Activated CD4-positive, alpha-beta T cell treated with anti-CD3 and anti-CD28 coated beads, Interleukin-2, Interleukin-4, amounts not matched to agents 100 ng/mL and 50 ng/mL, durations not matched to agents 16 hours and 8 hours (primary cell): Measurements from ENCODE around the gene KCNJ11.

Experiments used
- DNase-seq: peaks from one replicate; pipeline ENCODE4 v3.0.0-alpha.2; 2020; ENCODE audit warnings: low spot score

The KCNJ11 gene

DNA sequence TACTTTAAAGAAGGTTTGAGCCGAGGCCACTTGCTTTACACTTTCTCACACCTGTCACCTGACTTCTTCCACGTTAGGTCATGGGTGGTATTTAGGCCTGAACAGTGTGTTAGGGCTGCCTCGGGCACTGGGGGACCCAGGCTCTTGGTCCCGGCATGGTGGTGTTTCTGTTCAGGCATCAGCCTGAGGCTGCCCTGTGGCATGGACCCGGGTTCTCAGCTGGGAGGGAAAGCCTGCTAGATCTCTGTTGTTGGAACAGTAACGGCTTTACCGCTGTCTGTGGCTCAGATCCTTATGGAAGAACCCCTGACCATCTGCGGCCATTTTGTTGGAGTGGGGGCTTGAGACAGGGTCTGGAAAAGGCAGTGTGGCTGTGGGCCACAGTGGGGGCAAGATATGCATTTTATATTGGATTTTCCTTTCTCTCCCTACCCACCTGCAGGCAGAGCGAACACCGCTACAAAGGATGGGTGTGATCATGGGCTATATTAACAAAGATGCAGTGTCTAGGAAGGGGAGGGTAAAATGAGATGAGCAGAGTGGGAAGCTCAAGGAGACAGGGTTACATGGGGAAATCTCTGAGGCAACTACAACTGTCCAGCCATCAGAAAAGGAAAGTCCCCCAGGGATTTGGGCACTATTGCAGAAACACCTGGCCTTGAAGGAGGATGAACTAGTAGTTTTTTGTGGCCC, 1.6 kb upstream of the KCNJ11 start:
- no peak for DNase-seq

DNA sequence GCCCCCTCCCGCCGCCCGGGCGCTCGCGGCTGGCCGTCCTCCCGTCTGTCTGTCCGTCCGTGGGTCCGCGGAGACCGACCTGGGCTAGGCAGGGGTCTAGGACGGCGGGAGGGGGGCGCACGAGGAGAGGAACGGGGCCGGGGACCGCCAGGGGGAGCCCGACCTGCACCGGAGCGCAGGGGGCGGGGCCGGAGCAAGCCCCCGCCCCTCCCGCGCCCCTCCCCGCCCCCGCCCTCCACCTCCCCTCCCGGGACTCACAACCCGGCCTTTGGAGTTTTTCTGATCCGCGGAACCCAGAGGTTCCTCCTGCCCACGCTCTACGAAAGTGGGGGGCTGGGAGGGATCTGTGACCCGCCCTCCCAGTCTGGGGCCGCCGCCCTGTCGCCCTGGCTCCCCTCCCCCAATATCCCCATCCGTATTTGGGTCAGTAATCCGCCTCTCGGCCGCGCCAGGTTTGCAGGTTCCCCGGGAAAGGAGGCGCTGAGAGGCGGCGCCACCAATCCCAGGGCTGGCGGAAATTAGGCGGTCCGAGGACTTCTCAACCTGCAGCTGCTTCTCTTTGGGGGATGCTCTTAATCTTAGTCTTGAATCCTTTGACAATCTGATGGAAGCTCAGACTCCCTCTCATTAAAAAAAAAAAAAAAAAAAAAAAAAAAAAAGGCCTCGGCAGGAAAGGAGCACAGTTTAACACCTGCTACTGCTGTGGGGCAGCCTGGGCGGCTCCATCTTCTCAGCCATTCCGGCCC, 925 bp upstream of the KCNJ11 start:
- peak; percentile 57 for DNase-seq

DNA sequence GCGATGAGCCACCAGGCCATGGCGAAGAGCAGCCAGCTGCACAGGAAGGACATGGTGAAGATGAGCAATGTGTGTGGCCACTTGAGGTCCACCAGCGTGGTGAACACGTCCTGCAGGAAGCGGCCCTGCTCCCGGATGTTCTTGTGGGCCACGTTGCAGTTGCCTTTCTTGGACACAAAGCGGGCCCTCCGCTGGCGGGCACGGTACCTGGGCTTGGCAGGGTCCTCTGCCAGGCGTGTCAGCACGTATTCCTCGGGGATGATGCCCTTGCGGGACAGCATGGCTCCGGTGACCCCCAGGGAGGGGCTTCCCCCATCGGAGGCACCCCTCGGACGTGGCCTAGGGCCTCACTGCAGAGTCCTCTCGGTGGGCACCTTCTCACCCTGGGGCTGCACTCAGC, 648 bp downstream of the KCNJ11 start:
- no peak for DNase-seq

DNA sequence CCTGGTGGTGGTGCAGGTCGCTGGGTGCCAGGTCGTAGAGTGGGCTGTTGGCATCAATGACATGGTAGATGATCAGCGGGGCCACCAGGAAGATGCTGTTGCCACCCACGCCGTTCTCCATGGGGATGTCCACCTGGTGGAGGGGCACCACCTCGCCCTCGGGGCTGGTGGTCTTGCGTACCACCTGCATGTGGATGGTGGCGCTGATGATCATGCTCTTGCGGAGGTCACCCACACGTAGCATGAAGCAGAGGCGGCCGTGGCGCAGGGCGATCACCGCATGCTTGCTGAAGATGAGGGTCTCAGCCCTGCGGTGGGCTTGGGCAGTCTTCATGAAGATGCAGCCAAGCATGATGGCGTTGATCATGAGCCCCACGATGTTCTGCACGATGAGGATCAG, 1.2 kb downstream of the KCNJ11 start:
- DNase-seq: no peak

DNA sequence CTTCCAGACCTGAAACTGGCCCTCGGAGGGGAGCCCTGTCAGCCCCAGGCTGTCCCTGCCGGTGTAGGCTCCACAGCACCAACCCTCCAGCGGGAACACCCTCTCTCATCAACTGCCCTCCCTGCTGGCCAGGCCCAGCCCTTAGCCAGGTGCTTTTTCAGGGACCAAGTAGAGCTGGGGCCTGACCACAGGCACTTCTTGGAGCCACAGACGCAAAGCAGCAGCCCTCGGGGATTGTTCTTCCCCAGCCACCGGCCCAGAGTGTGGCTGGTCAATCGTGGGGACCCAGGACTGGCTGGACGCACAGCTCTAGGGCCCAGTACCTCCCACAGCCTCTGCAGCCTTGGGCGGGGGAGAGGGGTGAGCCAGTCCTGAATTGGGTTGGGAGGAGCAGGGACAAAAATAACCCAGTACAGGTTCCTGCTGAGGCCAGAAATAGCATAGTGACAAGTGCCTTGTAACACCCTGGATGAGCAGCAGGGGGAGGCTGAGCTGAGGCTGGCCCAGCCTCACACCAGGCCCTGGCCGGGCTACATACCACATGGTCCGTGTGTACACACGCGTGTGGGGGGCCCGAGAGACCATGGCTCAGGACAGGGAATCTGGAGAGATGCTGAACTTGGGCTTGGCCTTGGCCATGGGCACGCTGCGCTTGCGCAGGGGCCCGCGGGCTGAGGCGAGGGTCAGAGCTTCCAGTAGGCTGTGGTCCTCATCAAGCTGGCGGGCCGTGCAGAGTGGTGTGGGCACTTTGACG, 2.0 kb downstream of the KCNJ11 start:
- DNase-seq: peak; percentile 43

DNA sequence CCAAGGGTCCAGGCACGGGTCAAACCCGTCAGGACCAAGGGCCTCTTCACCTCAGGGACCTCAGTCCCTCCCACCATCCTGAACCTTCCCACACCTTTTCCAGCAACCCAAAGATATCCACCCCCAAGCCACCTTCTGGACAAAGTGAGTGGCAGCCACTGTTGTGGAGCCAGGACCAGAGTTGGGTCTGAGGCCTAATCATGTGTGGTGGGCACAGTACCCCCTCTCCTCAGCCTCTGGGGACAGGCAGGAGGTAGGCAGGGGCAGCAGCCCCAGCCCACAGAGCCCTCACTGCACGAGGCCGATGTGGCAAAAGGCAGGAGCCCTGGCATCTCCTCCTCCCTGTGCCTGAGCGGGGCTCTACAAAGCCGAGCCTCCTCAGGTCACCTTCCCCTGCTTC, 2.5 kb downstream of the KCNJ11 start:
- DNase-seq: no peak

DNA sequence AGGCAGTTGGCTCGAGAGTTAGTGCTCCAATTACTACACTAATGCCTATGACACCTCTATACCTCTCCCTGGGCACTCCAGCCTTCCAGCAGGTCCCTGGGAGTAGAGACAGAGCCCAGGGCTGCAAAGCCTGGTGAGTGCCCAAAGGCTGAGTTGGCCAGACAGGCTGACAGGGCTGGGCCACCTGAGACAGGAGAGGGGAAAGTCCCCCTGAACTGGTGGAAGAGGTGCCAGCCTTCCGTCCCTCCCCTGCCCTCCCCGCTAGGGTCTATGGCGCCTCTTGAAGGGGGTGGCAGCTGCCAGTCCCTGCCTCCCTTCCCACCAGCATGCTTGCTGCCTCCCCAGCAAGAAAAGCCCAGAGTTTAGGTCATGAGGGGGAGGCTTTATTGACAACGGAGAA, 3.0 kb downstream of the KCNJ11 start:
- DNase-seq: no peak

DNA sequence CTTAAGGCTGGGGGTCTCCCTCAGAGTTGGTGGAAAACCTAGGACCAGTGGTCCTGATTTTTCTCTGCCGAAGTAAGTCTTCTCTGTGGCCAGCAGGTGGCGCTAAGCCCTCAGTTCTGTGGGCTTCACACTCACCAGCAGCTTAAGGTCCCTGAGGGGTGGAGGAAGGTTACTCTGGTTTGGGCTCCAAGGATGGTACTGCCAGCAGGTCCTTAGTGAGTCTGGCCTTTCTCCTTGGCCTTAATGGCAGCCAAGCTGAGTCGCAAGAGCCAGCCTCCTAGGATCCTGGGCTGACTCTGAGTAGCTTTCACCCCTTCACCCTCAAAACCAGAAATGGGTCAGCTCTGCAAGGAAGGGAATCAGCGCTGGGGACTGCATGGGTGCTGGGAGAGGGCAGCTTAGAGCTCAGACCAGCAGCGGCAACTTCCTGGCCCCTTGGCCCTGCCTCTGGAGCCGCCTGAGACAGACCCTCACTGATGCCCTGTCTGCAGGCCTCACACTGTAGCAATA, 4.4 kb downstream of the KCNJ11 start:
- peak; percentile 74 for DNase-seq

DNA sequence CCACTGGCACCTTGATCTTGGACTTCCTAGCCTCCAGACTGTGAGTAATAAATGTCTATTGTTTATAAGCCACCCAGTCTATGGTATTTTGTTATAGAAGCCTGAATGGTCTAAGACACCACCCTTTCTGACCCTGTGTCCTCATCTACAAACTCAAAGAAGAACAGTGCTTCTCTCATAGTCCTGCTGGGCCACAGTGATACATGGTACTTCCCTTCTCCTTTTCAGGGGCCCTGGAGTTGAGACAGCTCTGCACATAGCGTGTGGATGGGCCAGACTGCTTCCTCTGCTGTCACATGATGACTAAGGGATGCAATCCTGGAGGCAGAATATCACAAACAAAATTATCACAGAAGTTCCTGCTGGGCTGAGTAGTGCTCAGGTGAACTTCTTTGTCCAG, 5.0 kb downstream of the KCNJ11 start:
- no peak for DNase-seq

DNA sequence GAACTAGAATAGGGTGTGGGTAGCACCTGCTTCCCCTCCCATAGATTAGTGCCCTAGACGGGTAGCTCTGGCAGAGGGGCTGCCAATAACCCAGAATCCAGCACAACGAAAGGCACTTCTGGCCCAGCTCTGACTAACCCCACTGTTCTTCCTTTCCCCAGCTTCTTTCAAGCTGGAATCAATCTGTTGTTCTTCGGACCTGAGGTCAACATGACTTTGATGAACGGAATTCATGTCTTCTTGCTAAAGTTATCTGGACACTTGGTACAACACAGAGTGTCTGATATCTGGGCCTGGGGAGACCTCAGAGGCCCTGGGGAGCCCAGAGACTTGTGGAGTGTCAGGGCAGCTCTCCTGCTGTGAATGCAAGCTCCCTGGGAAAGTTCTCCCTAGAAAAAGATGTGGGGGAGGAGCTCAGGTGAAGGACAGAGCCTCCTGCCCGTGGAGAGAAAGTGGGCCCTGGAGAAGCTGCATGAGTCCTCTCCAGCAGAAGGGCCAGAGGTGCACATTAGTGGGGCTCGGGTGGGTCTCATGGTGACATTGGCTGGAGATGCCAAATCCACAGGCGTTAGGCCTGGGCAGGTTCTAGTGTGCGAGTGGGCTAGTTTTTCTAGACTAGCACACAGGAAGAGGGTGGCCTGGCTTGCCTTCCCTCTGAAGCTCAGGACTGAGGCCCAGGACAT, 6.3 kb downstream of the KCNJ11 start:
- no peak for DNase-seq

DNA sequence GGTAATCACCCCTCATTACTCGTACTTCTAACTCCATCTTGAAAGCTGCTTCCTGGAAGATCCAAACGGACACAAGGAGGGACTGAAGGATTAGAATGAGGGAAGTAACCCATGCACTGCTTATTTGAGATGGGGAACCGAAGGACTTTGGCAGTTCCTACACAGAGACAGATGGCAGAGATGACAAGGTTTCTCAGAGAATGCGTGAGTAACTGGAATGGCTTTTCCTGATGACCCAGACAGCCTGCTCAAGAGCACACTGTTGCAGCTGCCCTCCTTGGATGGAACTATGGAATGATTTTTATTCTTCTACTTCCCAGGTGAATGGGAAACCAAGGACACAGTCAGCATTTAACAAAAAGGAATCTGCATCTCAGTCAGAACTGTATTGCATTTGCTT, 7.3 kb downstream of the KCNJ11 start:
- no peak for DNase-seq

DNA sequence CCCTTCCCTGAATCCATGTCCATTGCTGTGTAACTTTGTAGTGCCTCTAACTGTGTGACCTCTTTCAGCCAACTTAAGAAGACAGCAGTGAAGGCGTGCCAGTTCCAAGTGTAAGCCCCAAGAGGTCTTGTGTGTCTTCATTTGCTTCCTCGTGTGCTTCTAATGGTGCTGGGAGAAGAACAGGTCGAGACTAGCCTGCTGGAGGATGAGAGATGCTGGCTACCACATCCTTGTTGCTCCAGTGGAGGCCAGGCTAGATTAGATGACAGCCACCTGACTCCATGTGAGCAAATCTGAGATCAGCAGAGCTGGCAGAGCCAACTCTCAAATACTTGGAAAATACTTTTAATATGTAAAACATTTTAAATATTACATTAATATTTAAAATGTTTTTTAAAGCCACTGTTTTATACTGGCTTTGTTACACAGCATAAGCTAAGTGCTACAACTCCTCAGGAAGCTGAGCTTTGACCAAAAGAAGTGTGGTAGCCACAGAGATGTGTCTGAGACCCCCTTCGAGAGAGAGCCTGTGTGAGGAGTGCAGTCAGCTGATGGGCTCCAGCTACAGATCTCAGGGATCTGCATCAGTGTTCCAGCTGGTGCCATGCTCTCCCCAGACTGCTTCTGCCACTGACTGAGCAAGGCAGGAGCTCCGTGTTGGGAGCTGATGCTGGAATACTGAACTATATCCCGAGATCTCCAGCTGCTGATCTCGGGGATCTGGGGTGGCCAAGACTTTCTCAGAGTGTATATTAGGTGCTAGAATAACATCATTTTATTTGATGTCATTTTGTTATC, 8.9 kb downstream of the KCNJ11 start:
- no peak for DNase-seq

DNA sequence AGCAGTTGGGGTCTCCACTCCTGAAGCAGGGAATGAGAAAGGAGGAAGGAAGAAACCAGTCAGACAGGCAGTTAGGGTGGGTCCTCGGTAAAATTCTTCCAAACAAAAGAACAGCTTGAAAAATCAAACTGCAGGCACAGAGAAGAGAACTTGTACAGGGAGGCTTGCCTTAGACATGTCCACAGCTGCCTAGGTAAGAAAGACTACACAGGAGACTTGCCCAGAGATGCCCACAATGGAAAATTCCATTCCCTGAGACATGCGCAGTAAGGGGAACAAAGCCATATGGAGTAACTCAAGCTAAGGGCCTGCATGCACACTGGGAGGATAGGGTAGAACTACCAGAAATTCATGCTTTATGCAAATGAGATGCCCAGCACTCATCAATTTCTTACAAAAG, 9.8 kb downstream of the KCNJ11 start:
- no peak for DNase-seq

DNA sequence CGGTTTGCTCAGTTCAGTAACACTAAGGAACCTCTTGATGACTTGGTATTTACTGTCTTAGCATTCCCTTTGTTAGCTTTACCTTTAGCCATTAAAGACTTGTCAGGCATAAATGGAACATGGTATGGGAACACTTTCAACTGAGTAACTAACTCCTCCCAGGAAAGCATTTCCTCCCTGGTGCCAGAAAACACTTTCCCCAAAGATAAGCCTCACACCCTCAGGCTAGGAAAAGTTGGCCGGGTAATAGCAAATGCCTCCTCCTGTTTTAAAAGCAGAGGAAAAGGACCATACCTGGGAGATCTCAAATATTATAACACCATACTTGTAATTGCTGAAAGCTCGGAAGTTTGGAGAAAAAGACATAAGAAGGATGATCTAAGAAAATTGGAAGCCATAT, 12.0 kb downstream of the KCNJ11 start:
- DNase-seq: no peak

DNA sequence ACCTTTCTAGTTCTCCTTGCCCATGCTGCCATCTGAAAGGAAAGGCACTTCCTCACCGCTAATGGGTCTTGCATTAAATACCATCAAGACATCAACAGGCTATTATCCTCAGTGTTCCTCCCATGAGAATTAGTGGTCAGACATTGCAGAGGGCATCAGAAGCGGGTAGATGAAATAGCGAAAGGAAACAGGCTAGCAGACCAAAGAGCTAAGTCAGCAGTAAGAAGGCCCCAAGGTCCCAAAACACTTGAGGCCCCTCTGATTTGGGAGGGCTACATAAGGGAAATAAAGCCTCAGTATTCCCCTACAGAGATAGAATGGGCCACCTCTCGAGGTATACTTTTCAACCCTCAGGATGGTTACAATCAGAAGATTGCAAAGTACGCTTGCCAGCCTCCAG, 12.9 kb downstream of the KCNJ11 start:
- DNase-seq: no peak

DNA sequence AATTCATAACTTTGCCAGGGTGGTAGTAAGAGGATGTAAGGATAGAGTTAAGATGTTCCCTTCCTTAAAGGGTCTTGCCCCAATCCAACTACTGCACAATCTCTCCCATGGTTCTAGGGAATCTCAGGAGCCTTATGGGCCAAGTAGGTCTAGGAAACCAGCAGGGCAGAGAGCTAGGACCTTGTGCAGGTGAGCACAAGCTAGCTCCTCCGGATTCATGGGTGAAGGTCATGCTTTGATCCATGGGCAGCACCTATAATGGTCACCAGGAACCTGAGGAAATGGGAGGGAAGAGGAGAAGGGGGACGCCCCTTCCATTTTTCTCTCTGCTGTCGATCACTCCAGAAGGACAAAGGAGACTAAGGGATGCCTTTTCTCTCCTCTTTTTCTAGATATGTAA, 16.8 kb downstream of the KCNJ11 start:
- no peak for DNase-seq

DNA sequence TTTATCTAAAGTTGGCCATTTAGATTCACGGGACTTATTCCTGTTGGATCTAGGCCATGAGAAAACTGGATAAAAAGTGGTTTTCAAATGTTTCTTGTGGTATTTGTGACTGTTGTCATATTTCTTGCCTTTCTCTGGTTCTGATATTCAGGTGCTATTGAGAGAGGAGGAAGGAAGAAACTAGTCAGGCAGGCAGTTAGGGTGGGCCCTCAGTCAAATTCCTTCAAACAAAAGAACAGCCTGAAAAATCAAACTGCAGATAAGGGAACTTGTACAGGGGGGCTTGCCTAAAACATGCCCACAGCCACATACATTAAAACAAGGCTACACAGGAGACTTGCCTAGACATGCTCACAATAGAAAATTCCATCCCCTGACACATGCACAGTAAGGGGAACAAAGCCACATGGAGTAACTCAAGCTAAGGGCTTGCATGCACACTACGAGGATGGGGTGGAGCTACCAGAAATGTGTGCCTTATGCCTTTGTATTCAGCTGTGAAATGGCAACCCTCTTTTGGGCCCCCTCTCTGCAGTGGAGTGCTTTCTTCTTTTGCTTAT, 18.7 kb downstream of the KCNJ11 start:
- DNase-seq: no peak

DNA sequence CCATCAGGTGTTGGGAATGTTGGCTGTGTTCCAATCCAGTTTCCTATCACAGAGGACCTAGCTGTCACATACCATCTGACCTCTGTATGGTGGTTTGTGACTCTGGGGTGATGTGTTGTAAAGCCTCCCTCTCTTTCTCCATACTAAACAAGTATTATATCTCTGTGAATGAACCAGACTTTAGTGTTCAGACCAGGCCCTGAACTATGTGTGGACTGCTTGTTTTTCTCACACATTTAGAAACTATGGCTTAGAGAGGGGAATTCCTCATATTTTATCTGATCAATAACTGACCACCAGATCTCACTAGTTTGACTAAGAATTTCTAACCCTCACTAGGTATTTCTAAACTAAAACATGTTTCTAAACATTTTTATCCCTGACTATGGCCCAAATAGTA, 19.4 kb downstream of the KCNJ11 start:
- no peak for DNase-seq

DNA sequence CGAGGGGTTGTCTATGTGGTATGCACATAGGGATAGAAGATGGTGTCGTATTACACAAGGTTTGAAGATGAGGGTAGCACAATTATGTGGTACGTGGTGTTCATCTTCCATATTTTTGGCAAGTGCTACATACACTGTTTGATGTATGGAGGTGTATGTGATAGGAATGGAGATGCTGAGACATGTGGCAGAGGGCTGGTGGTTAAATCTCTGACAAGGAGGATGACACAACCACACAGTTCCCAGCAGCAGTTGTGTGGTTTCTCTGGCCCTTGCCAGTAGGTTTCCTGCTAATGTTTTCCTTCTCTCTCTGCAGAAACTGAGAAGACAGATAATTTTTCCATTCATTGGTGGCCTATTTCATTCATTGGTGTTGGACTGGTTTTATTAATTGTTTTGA, 19.9 kb downstream of the KCNJ11 start:
- no peak for DNase-seq

DNA sequence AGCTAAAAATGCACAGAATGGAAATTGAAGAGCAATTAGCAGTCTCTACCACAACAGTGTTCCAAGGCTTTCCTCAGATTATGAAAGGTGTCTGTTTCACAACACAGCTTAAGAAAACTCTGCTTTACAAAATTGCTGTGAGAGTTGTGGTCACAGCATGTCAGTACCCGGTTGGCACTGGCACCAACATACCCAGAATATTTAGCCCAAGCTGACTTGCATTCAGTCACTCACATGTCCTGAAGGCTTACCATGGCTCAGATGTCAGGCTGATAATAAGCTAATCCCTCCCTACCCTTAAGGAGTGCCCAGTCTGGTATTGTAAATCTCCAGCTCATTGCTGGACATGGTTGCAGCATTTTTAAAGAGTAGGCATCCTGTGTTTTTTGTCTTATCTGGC, 22.0 kb downstream of the KCNJ11 start:
- DNase-seq: no peak

DNA sequence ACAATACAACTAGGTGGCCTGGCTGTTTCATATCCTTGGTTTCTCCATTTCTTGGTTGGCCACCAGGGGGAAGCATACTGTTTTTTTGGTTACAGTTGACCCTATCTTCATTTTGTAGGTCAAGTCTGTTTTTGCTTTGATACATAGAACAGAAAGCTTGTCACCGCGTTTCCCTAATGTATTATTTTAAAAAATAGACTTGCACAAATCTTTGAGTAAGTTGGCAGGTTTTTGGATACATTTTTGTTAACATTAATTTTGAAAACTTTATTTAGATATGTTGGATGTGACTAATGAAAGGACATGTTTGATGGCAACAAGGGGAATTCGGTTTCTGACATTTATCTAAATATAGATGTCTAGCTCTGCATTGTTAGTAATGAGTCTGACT, 33.9 kb downstream of the KCNJ11 start:
- peak; percentile 71 for DNase-seq
